HG03159 (cell line): ENCODE results near the gene OPA3.
A peak's percentile ranks its signal among the peaks of the same experiment; 100 is the strongest.

Experiments
- ATAC-seq: cut with Tn5 transposase; IDR thresholded peaks from one replicate; pipeline ENCODE4 v1.9.1; 2021; ENCODE audit warnings: mild to moderate bottlenecking, moderate library complexity; ENCODE audit not compliant: unreplicated experiment

Gene OPA3

GRCh38 chr19:45505996-45506245, 78.7 kb downstream of the OPA3 start:
- no peak for ATAC-seq

GRCh38 chr19:45505151-45505995, 79.2 kb downstream of the OPA3 start:
- ATAC-seq = no peak

- ATAC-seq = no peak
Observed at GRCh38 chr19:45503909-45504308, 80.7 kb downstream of the OPA3 start.

GRCh38 chr19:45502111-45502510, 82.5 kb downstream of the OPA3 start:
- no peak for ATAC-seq

- no peak for ATAC-seq
Observed at GRCh38 chr19:45501730-45502014, 82.9 kb downstream of the OPA3 start.

- no peak for ATAC-seq
Observed at GRCh38 chr19:45500918-45501729, 83.5 kb downstream of the OPA3 start.

GRCh38 chr19:45499196-45500180, 85.1 kb downstream of the OPA3 start:
- no peak for ATAC-seq

- no peak for ATAC-seq
Observed at GRCh38 chr19:45498411-45499195, 86.0 kb downstream of the OPA3 start, which contains the start of gene PPM1N. Gene PPM1N (plus strand): TSS chr19:45498443. CDS start chr19:45498473, 30 bp downstream.

GRCh38 chr19:45497791-45498190, 86.8 kb downstream of the OPA3 start:
- no peak for ATAC-seq

GRCh38 chr19:45496349-45496953, 88.2 kb downstream of the OPA3 start:
- no peak for ATAC-seq

GRCh38 chr19:45495178-45495577, 89.4 kb downstream of the OPA3 start:
- no peak for ATAC-seq

- ATAC-seq = no peak
Observed at GRCh38 chr19:45494261-45494916, 90.2 kb downstream of the OPA3 start.

- no peak for ATAC-seq
Observed at GRCh38 chr19:45492627-45493470, 91.8 kb downstream of the OPA3 start.

- ATAC-seq = no peak
Observed at GRCh38 chr19:45492137-45492626, 92.4 kb downstream of the OPA3 start.

GRCh38 chr19:45489216-45489855, 95.3 kb downstream of the OPA3 start:
- ATAC-seq = no peak

GRCh38 chr19:45488708-45489107, 95.9 kb downstream of the OPA3 start:
- no peak for ATAC-seq

GRCh38 chr19:45485305-45486077, 99.1 kb downstream of the OPA3 start:
- ATAC-seq = peak; percentile 92
